Stimulated activated CD4-positive, alpha-beta T cell treated with anti-CD3 and anti-CD28 coated beads, Interleukin-4, amount 100 ng/mL, for 4 hours (primary cell): ENCODE data around the gene TTLL11.

Experiments used
- DNase-seq, 2 experiments: peaks; one replicate each; pipeline ENCODE4 v3.0.0-alpha.2; 2020

TTLL11 gene

GRCh38 chr9:122109035-122109813, 16.1 kb upstream of the TTLL11 start:
- DNase-seq, result no peak

- DNase-seq, result no peak
Observed at GRCh38 chr9:122107291-122107805, 14.2 kb upstream of the TTLL11 start.

- no peak for DNase-seq
Observed at GRCh38 chr9:122106576-122106975, 13.5 kb upstream of the TTLL11 start.

- no peak for DNase-seq
Observed at GRCh38 chr9:122103985-122104384, 10.9 kb upstream of the TTLL11 start.

GRCh38 chr9:122102156-122102555, 9.0 kb upstream of the TTLL11 start:
- DNase-seq, result no peak

GRCh38 chr9:122100756-122101155, 7.6 kb upstream of the TTLL11 start:
- DNase-seq, result no peak

GRCh38 chr9:122099271-122099869, 6.3 kb upstream of the TTLL11 start:
- DNase-seq, result peak; percentile 65 to 79

- no peak for DNase-seq
Observed at GRCh38 chr9:122097679-122098315, 4.7 kb upstream of the TTLL11 start.

- DNase-seq, result no peak
Observed at GRCh38 chr9:122096620-122097415, 3.7 kb upstream of the TTLL11 start.

- peak; percentile 36 to 37 for DNase-seq
Observed at GRCh38 chr9:122095010-122095767, 2.1 kb upstream of the TTLL11 start.

- DNase-seq, result no peak
Observed at GRCh38 chr9:122091682-122092592, 1.2 kb downstream of the TTLL11 start.

- no peak for DNase-seq
Observed at GRCh38 chr9:122090981-122091380, 2.1 kb downstream of the TTLL11 start.

GRCh38 chr9:122090287-122090883, 2.7 kb downstream of the TTLL11 start:
- no peak for DNase-seq

- DNase-seq, result no peak
Observed at GRCh38 chr9:122088880-122089706, 4.0 kb downstream of the TTLL11 start.

GRCh38 chr9:122087406-122088200, 5.5 kb downstream of the TTLL11 start:
- no peak for DNase-seq

GRCh38 chr9:122086873-122087272, 6.2 kb downstream of the TTLL11 start:
- no peak for DNase-seq

GRCh38 chr9:122085260-122085659, 7.8 kb downstream of the TTLL11 start:
- DNase-seq, result no peak

- DNase-seq, result no peak
Observed at GRCh38 chr9:122084026-122084675, 9.0 kb downstream of the TTLL11 start.
